GM23338 (cell line): ENCODE results near the gene GNG12. TPM values are rescaled to one million over a fixed set of nuclear protein-coding genes. Genes with fewer than 3 reads are reported as not detected.

Experiments
- ATAC-seq: fragments of 200-7000 bp; cut with Tn5 transposase; 3 replicates; pipeline ENCODE4 v1.9.1; 2020
- DNase-seq: peaks from one replicate; pipeline ENCODE4 v3.0.0-alpha.2; 2015; ENCODE audit warnings: low spot score
- H2AFZ ChIP-seq: fragments of 200-600 bp; sonication (generic); 2 replicates; pipeline ENCODE4 v1.8.0; 2016; ENCODE audit warnings: antibody characterized with exemption, mild to moderate bottlenecking, moderate library complexity
- H3F3A ChIP-seq: fragments of 200-600 bp; sonication (generic); replicated peaks from 2 replicates; pipeline ENCODE4 v1.8.0; 2017; ENCODE audit warnings: antibody characterized with exemption, mixed run types, low read depth
- H3K27ac ChIP-seq: fragments of 200-600 bp; sonication (generic); 2 replicates; pipeline ENCODE4 v1.6.1; 2016; ENCODE audit warnings: low read depth
- H3K27me3 ChIP-seq: fragments of 200-600 bp; sonication (generic); 2 replicates; pipeline ENCODE4 v1.8.0; 2016; ENCODE audit warnings: mild to moderate bottlenecking, mixed run types, moderate library complexity; ENCODE audit not compliant: insufficient read depth
- H3K36me3 ChIP-seq: fragments of 200-600 bp; sonication (generic); 2 replicates; pipeline ENCODE4 v1.8.0; 2016; ENCODE audit warnings: mild to moderate bottlenecking; ENCODE audit not compliant: insufficient read depth
- H3K4me1 ChIP-seq: fragments of 200-600 bp; sonication (generic); 2 replicates; pipeline ENCODE4 v1.8.0; 2016; ENCODE audit warnings: mild to moderate bottlenecking, moderate library complexity; ENCODE audit not compliant: insufficient read depth
- H3K4me2 ChIP-seq: fragments of 200-600 bp; sonication (generic); 2 replicates; pipeline ENCODE4 v1.7.1; 2017; ENCODE audit warnings: mixed run types
- H3K4me3 ChIP-seq: fragments of 200-600 bp; sonication (generic); 2 replicates; pipeline ENCODE4 v1.6.1; 2016; ENCODE audit warnings: mixed run types
- H3K79me2 ChIP-seq: fragments of 200-600 bp; sonication (generic); replicated peaks from 2 replicates; pipeline ENCODE4 v1.8.0; 2017; ENCODE audit warnings: mild to moderate bottlenecking; ENCODE audit not compliant: insufficient read depth
- H3K9me2 ChIP-seq: fragments of 200-600 bp; sonication (generic); 2 replicates; pipeline ENCODE4 v1.8.0; 2017; ENCODE audit not compliant: insufficient read depth
- H4K20me1 ChIP-seq: fragments of 200-600 bp; sonication (generic); replicated peaks from 2 replicates; pipeline ENCODE4 v1.8.0; 2017; ENCODE audit warnings: mild to moderate bottlenecking; ENCODE audit not compliant: insufficient read depth
- H3K27ac Mint-ChIP-seq: 2 replicates; pipeline ENCODE4 v1.8.0; 2020; ENCODE audit warnings: inconsistent platforms, mild to moderate bottlenecking, moderate library complexity, mixed read lengths
- H3K27me3 Mint-ChIP-seq: 3 replicates; pipeline ENCODE4 v1.8.0; 2022; ENCODE audit warnings: low read depth, mild to moderate bottlenecking, moderate library complexity, mixed read lengths, inconsistent platforms; ENCODE audit not compliant: insufficient read depth, poor library complexity
- H3K36me3 Mint-ChIP-seq: 3 replicates; pipeline ENCODE4 v1.8.0; 2021; ENCODE audit warnings: low read depth, mild to moderate bottlenecking, inconsistent platforms, moderate library complexity, mixed read lengths
- H3K4me1 Mint-ChIP-seq: 3 replicates; pipeline ENCODE4 v1.8.0; 2020; ENCODE audit warnings: mild to moderate bottlenecking, inconsistent platforms, mixed read lengths
- H3K4me3 Mint-ChIP-seq: 3 replicates; pipeline ENCODE4 v1.8.0; 2021; ENCODE audit warnings: moderate library complexity, mild to moderate bottlenecking, inconsistent platforms, mixed read lengths
- H3K9me3 Mint-ChIP-seq: 3 replicates; pipeline ENCODE4 v1.8.0; 2020; ENCODE audit warnings: moderate library complexity, mild to moderate bottlenecking, inconsistent platforms, mixed read lengths
- CREB1 ChIP-seq: fragments of 250-450 bp; sonication (Bioruptor Pico); IDR thresholded peaks from 2 replicates; pipeline ENCODE4 v1.5.0; 2020; ENCODE audit warnings: low read depth, mild to moderate bottlenecking, moderate library complexity
- CTCF ChIP-seq, 2 experiments: fragments of 200-600 bp in 1 of 2; sonication (generic) in 1 of 2; conservative IDR thresholded peaks; 2 replicates each; pipeline versions ENCODE4 v1.5.1 to v1.6.1; 2016 to 2017; ENCODE audit warnings: antibody characterized with exemption in 2 of 2, low read depth in 2 of 2, mild to moderate bottlenecking in 2 of 2, moderate library complexity in 1 of 2
- ETS1 ChIP-seq: IDR thresholded peaks from 2 replicates; pipeline ENCODE4 v1.6.1; 2016; ENCODE audit warnings: antibody characterized with exemption
- EZH2 ChIP-seq: fragments of 200-600 bp; sonication (generic); IDR thresholded peaks from one replicate; pipeline ENCODE4 v1.8.0; 2017; ENCODE audit warnings: antibody characterized with exemption, mild to moderate bottlenecking, low read depth; ENCODE audit not compliant: unreplicated experiment
- EZH2phosphoT487 ChIP-seq: fragments of 200-600 bp; sonication (generic); IDR thresholded peaks from one replicate; pipeline ENCODE4 v1.8.1; 2018; ENCODE audit warnings: antibody characterized with exemption; ENCODE audit not compliant: unreplicated experiment
- JUNB ChIP-seq: IDR thresholded peaks from one replicate; pipeline ENCODE4 v1.6.1; 2016; ENCODE audit warnings: antibody characterized with exemption; ENCODE audit not compliant: unreplicated experiment
- NANOG ChIP-seq: IDR thresholded peaks from 2 replicates; pipeline ENCODE4 v1.6.1; 2016; ENCODE audit warnings: antibody characterized with exemption, borderline replicate concordance
- POLR2AphosphoS5 ChIP-seq: IDR thresholded peaks from 2 replicates; pipeline ENCODE4 v1.6.1; 2016; ENCODE audit warnings: antibody characterized with exemption, low read depth
- REST ChIP-seq: IDR thresholded peaks from one replicate; pipeline ENCODE4 v1.6.1; 2018; ENCODE audit warnings: antibody characterized with exemption; ENCODE audit not compliant: unreplicated experiment
- STAT1 ChIP-seq: IDR thresholded peaks from one replicate; pipeline ENCODE4 v1.6.1; 2016; ENCODE audit warnings: antibody characterized with exemption; ENCODE audit not compliant: unreplicated experiment
- ZNF114 ChIP-seq: fragments of 250-450 bp; sonication (Bioruptor Pico); IDR thresholded peaks from 2 replicates; pipeline ENCODE4 v1.5.0; 2020; ENCODE audit warnings: mild to moderate bottlenecking, moderate library complexity
- ZNF331 ChIP-seq: fragments of 250-450 bp; sonication (Bioruptor Pico); IDR thresholded peaks from 2 replicates; pipeline ENCODE4 v1.5.0; 2020; ENCODE audit warnings: low read depth, mild to moderate bottlenecking, moderate library complexity
- ZNF462 ChIP-seq: fragments of 250-450 bp; sonication (Bioruptor Pico); IDR thresholded peaks from 2 replicates; pipeline ENCODE4 v1.5.0; 2020; ENCODE audit warnings: mild to moderate bottlenecking, moderate library complexity
- polyA plus RNA-seq: library from polyadenylated mRNA; unstranded; fragments of >200 nt; fragmentation: Nextera tagmentation; extraction: Ambion mirVana; gene quantifications from 2 replicates; pipeline ENCODE4 v1.2.1, GENCODE V29; 2016
- total RNA-seq: library from RNA; depleted of rRNA; stranded (reverse); fragments of >200 nt; shearing (Covaris generic); gene quantifications from 2 replicates; pipeline ENCODE4 v1.2.3, GENCODE V29; 2014

Gene GNG12
- total and polyA plus RNA-seq, 2 experiments from 2014 or later = 13.4 to 33.0 TPM

GRCh38 chr1:67785847-67786753, 47.2 kb downstream of the GNG12 start:
- Mint-ChIP-seq H3K9me3 (no peaks in the 10 kb centered on the region), H3K27ac (no peak overlapping the region), H3K27me3 (no peaks in the 10 kb centered on the region), H3K36me3 (no peaks in the 10 kb centered on the region), H3K4me3 (no peak overlapping the region), H3K4me1 (no peaks in the 10 kb centered on the region)
- H2AFZ ChIP-seq = no peak overlapping the region
- no peaks in the 10 kb centered on the region for H3F3A ChIP-seq
- 0 out of 2 replicates have a peak, but pooled peaks cover 7% of the 10 kb centered on the region for H4K20me1 ChIP-seq
- H3K27me3 ChIP-seq = no peaks in the 10 kb centered on the region
- no peaks in the 10 kb centered on the region for H3K36me3 ChIP-seq
- no peak for TF ChIP-seq REST
- TF ChIP-seq STAT1 = no peak
- TF ChIP-seq ZNF114 (CRISPR knock-in tag) = no peak
- no peak for TF ChIP-seq JUNB
- TF ChIP-seq CREB1 = no peak
- no peak for TF ChIP-seq NANOG
- no peak for TF ChIP-seq ETS1
- no peak for TF ChIP-seq EZH2
- TF ChIP-seq ZNF462 (CRISPR knock-in tag) = no peak
- no peak for TF ChIP-seq EZH2phosphoT487
- TF ChIP-seq ZNF331 (CRISPR knock-in tag) = no peak
- TF ChIP-seq CTCF (conservative IDR thresholded peaks at IDR 0.05; ENCODE audit: low read depth in 2 of 2) = no peak
- no peak for TF ChIP-seq POLR2AphosphoS5
- no peak for ATAC-seq
- H3K27ac ChIP-seq = no peak overlapping the region
- H3K4me3 ChIP-seq = no peak overlapping the region
- H3K4me1 ChIP-seq = no peaks in the 10 kb centered on the region; the same call in none of the 2 replicates
- no peak for DNase-seq
- H3K79me2 ChIP-seq = peaks cover 2% of the 10 kb centered on the region; the same call in 1 of the 2 replicates
- H3K4me2 ChIP-seq = no peak overlapping the region
- H3K9me2 ChIP-seq = no peaks in the 10 kb centered on the region
